Lower leg skin (tissue), 4 donors: Measurements from ENCODE around the gene SDK1. TPM values are rescaled to one million over a fixed set of nuclear protein-coding genes. Genes with fewer than 3 reads are reported as not detected.

Experiments
- DNase-seq, 2 donors: peaks; one replicate each; pipeline ENCODE4 v3.0.0-alpha.2; 2019; ENCODE audit warnings: low spot score in 2 of 2
- H3K4me3 ChIP-seq: fragments of 200-600 bp; sonication (generic); 2 replicates; pipeline ENCODE4 v1.5.1; 2017; ENCODE audit warnings: mild to moderate bottlenecking, low read depth; ENCODE audit not compliant: poor library complexity, severe bottlenecking
- CTCF ChIP-seq, 3 donors: fragments of 450-650 bp; IDR thresholded peaks; one replicate each; pipeline ENCODE4 v1.5.1; 2016; ENCODE audit warnings: antibody characterized with exemption in 3 of 3, mild to moderate bottlenecking in 3 of 3, moderate library complexity in 2 of 3
- POLR2A ChIP-seq, 2 donors: fragments of 450-650 bp; IDR thresholded peaks; one replicate each; pipeline ENCODE4 v1.6.1; 2016 to 2017; ENCODE audit warnings: antibody characterized with exemption in 2 of 2, mild to moderate bottlenecking in 1 of 2, moderate library complexity in 1 of 2
- WGBS, 2 donors: methylation state at CpG; one replicate each; pipeline ENCODE4 v1.1.5; 2018; 5-methylcytosine and 5-hydroxymethylcytosine counted together
- intact Hi-C: fragments of 100-400 bp; cut with DNase I; formaldehyde crosslinking; loops from one replicate; pipeline ENCODE4 v1.15.0; 2023; ENCODE audit warnings: low total_unique reads
- total RNA-seq, 4 donors: library from RNA; depleted of rRNA; stranded (reverse); fragments of >200 nt; gene quantifications; one replicate each; pipeline ENCODE4 v1.1.0, GENCODE V29; 2016

SDK1 gene
- total RNA-seq, 4 donors from 2014 or later = 1.9 to 7.2 (median 5.1) TPM

DNA sequence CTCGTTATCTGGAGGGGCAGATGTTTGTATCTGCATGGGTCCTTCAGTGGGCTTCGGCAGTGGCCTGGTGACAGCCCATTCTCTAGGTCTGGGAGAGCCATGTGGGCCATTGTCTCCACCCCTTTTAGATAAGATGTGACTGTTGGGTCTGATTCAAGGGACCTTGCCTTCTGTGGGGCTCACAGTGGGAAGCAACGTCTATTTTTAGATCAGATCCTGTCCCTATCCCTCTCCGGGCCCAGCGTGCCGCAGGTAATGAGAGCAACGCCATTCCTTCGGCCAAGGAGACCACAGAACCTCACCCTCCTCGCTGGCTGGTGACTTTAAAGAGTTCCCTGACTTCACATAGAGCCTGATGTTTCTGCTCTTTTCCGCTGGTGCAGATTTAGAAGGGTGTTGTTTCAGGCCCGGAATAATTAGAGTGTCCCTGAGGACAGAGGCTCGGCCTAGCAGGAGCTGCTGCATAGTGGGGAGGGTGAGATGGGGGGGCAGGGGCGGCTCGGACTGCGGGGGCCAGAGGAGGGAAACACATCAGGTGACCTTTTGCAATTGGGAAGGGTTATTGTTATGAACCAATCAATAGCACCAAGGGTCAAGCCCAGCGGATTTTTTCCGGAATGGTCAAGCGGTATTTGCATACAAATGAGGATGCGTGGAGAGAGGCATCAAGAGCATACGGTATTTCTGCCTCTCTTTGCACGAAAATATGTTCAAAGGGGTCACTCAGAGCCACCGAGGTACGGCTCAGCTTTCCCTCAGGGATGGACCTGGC, 878.0 kb downstream of the SDK1 start:
- DNase-seq = no peak
- H3K4me3 ChIP-seq = no peak overlapping the region
- no peak for TF ChIP-seq CTCF (IDR thresholded peaks at IDR 0.05)
- TF ChIP-seq POLR2A (IDR thresholded peaks at IDR 0.05) = no peak
- WGBS, 2 donors = 92% methylated on average over 23 of the region's 23 CpGs
- intact Hi-C loops = no loop called here

DNA sequence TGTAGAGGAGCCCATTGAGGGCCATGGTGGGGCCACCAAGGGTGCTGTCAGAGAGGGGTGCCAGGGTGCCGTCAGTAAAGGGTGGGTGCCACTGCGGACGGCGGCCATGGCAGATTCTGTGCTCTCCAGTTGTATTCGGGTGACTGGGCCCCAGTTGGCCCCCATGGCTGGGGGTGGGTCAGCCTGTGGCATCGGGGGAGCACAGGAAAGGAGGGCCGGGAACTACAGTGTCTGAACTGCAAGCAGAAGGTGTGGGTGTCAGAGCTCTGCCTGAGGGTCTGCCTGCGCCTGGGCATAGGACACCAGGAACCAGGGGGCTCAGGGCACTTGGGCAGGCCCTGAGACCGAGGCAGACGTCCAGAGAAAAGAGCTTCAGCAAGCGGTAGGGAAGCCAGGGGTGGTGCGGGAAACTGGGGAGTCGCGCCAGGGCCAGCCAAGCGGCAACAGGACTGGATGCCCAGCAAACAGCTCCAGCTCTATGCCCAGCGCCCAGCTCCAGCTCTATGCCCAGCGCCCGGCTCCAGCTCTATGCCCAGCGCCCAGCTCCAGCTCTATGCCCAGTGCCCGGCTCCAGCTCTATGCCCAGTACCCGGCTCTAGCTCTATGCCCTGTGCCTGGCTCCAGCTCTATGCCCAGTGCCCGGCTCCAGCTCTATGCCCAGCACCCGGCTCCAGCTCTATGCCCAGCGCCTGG, 878.8 kb downstream of the SDK1 start:
- H3K4me3 ChIP-seq = no peak overlapping the region
- intact Hi-C loops = no loop called here
- 92 to 94% methylated on average over 22 to 24 of the region's 24 CpGs for WGBS, 2 donors
- TF ChIP-seq POLR2A (IDR thresholded peaks at IDR 0.05) (no peak), CTCF (IDR thresholded peaks at IDR 0.05) (no peak)
- DNase-seq = no peak

DNA sequence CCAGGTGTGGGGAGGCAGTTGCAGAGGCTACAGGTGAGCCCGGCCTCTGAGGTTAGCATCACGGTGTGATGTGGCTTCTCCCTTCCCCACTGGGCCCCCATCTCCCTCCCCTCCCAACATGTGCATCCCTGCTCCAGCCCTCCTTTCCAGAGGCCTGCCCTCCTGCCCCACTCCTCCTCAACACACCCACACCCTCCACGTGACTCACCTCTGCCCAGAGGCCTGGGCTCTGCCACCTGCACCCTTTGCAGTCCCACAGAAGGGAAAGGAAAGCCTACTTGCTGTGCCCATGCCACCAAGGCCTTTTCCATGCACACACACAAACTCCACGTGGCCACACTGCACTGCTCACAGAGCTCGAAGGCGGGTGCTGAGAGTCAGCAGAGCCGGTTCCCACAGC, 880.4 kb downstream of the SDK1 start:
- TF ChIP-seq CTCF (IDR thresholded peaks at IDR 0.05) (no peak), POLR2A (IDR thresholded peaks at IDR 0.05) (no peak)
- no peak for DNase-seq
- intact Hi-C loops = no loop called here
- no peak overlapping the region for H3K4me3 ChIP-seq
- 86% methylated on average over 7 of the region's 7 CpGs for WGBS, 2 donors

DNA sequence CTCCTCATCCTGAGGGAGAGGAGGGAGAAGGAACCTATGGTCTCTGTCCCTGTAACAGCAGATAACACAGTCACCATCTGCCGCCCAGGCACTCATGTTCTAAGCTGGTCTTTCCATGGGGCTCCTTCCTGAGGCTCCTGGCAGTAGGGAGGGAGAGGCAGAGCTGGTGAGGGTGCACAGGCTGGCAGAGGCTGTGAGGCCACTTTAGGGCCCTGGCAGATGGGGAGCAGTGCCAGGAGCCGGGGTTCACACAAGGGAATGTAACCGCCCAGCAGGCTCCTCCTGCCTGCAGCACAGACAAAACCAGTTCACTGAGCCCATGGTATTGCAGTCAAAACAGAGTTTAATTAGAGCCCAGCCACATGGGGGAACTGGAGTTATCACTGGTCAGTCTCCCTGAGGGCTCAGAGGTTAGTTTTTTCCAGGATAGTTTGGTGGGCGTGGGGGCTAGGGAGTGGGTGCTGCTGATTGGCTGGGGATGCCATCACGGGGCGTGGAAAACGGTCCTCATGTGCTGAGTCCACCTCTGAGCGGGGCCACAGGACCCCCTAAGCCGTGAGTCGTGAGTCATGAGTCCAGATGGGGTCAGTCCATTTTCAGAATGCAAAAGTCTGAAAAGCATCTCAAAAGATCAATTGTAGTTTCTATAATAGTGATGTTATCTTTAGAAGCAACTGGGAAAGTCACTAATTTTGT, 881.7 kb downstream of the SDK1 start:
- TF ChIP-seq CTCF (IDR thresholded peaks at IDR 0.05) = no peak
- TF ChIP-seq POLR2A (IDR thresholded peaks at IDR 0.05) = no peak
- H3K4me3 ChIP-seq = no peak overlapping the region
- DNase-seq = no peak
- intact Hi-C loops = no loop called here
- WGBS, 2 donors = 82 to 88% methylated on average over 10 of the region's 10 CpGs

GRCh38 chr7:4184653-4185052, 883.6 kb downstream of the SDK1 start:
- intact Hi-C loops = no loop called here
- TF ChIP-seq POLR2A (IDR thresholded peaks at IDR 0.05) = no peak
- no peak for TF ChIP-seq CTCF (IDR thresholded peaks at IDR 0.05)
- no peak overlapping the region for H3K4me3 ChIP-seq
- DNase-seq = no peak
- 86 to 96% methylated on average over 4 of the region's 4 CpGs for WGBS, 2 donors
